T-cell (primary cell): ENCODE data around the gene GALNTL6. TPM values are rescaled to one million over a fixed set of nuclear protein-coding genes. Genes with fewer than 3 reads are reported as not detected.

ENCODE experiments used
- ATAC-seq, 4 experiments: fragments of 200-7000 bp in 3 of 4; fragments of 150-1000 bp in 1 of 4; cut with Tn5 transposase; replicated peaks in 1 of 4; 1 replicate in 3 of 4; 2 replicates in 1 of 4; pipeline ENCODE4 v1.10.0; 2021; ENCODE audit warnings: moderate library complexity in 3 of 4, mild to moderate bottlenecking in 2 of 4, moderate number of reproducible peaks in 1 of 4
- CTCF ChIA-PET, 2 donors: fragments of 300-600 bp; sonication (Branson Sonifier 250); formaldehyde crosslinking; loops; one replicate each; lab custom pipeline; 2022; ENCODE audit warnings: antibody characterized with exemption in 2 of 2; lab: Charles Lee
- POLR2A ChIA-PET, 2 donors: fragments of 300-600 bp; sonication (Branson Sonifier 250); formaldehyde crosslinking; loops; one replicate each; lab custom pipeline; 2022; ENCODE audit warnings: antibody characterized with exemption in 2 of 2; lab: Charles Lee
- DNase-seq, 35 experiments: peaks; one replicate each; pipeline versions ENCODE4 v3.0.0 to v3.0.0-alpha.2; 2013 to 2023
- H3K27ac ChIP-seq: one replicate; pipeline ENCODE4 v1.5.1; 2013; ENCODE audit warnings: low read length
- H3K27me3 ChIP-seq, 2 experiments: replicated peaks in 1 of 2; 1 replicate in 1 of 2; 2 replicates in 1 of 2; pipeline versions ENCODE4 v1.6.1 to v1.7.0; 2013; ENCODE audit warnings: low read length in 1 of 2, mixed read lengths in 1 of 2; ENCODE audit not compliant: control insufficient read depth in 2 of 2, insufficient read depth in 2 of 2; ENCODE audit errors: extremely low read depth in 1 of 2
- H3K36me3 ChIP-seq, 2 donors: 1 replicate in 1 of 2; 2 replicates in 1 of 2; pipeline versions ENCODE4 v1.6.1 to v1.7.0; 2013; ENCODE audit warnings: low read length in 1 of 2; ENCODE audit not compliant: control insufficient read depth in 2 of 2, insufficient read depth in 1 of 2; ENCODE audit errors: extremely low read depth in 1 of 2
- H3K4me1 ChIP-seq, 2 experiments: 1 replicate in 1 of 2; 2 replicates in 1 of 2; pipeline versions ENCODE4 v1.6.1 to v1.7.0; 2013; ENCODE audit warnings: low read length in 2 of 2, mixed read lengths in 1 of 2; ENCODE audit not compliant: insufficient read depth in 2 of 2, control insufficient read depth in 1 of 2; ENCODE audit errors: extremely low read depth in 1 of 2
- H3K4me3 ChIP-seq, 2 donors: 1 replicate in 1 of 2; 2 replicates in 1 of 2; pipeline versions ENCODE4 v1.5.1 to v1.7.0; 2013; ENCODE audit warnings: mild to moderate bottlenecking in 2 of 2, low read length in 1 of 2, moderate library complexity in 1 of 2; ENCODE audit not compliant: control insufficient read depth in 1 of 2; ENCODE audit errors: extremely low read depth in 1 of 2
- H3K9me3 ChIP-seq: 2 replicates; pipeline ENCODE4 v1.7.0; 2013
- H3K27ac Mint-ChIP-seq, 2 donors: one replicate each; pipeline ENCODE4 v1.8.0; 2020 to 2021; ENCODE audit warnings: mild to moderate bottlenecking in 2 of 2, mixed read lengths in 2 of 2
- H3K27me3 Mint-ChIP-seq, 2 donors: one replicate each; pipeline ENCODE4 v1.8.0; 2021 to 2022; ENCODE audit warnings: mixed read lengths in 2 of 2
- H3K36me3 Mint-ChIP-seq: one replicate; pipeline ENCODE4 v1.8.0; 2021; ENCODE audit warnings: mixed read lengths
- H3K4me1 Mint-ChIP-seq, 3 donors: one replicate each; pipeline ENCODE4 v1.8.0; 2020 to 2022; ENCODE audit warnings: mixed read lengths in 3 of 3, mild to moderate bottlenecking in 1 of 3
- H3K4me3 Mint-ChIP-seq, 3 donors: one replicate each; pipeline ENCODE4 v1.8.0; 2020 to 2022; ENCODE audit warnings: mild to moderate bottlenecking in 3 of 3, mixed read lengths in 3 of 3, moderate library complexity in 3 of 3
- H3K9me3 Mint-ChIP-seq, 3 donors: one replicate each; pipeline ENCODE4 v1.8.0; 2020 to 2022; ENCODE audit warnings: mixed read lengths in 3 of 3
- WGBS: methylation state at CpG from one replicate; pipeline ENCODE4 v1.1.5; 2013; ENCODE audit warnings: missing lambda C conversion rate; ENCODE audit not compliant: insufficient coverage; 5-methylcytosine and 5-hydroxymethylcytosine counted together
- total RNA-seq, 35 experiments: library from RNA in 6 of 35; stranded (reverse) in 6 of 35; fragments of 120-200 nt in 1 of 35; gene quantifications; one replicate each; pipeline versions ENCODE4 v1.2.1 to v1.2.4 and lab custom pipeline; 2013 to 2026

Gene GALNTL6
- total RNA-seq, 5 donors from 2014 or later (not counting 1 experiment from before 2014, with no cell fraction given), result not detected

GRCh38 chr4:172691552-172691951 lies 878.3 kb downstream of the GALNTL6 start:
- H3K4me3 ChIP-seq, result no peak overlapping the region
- Mint-ChIP-seq H3K27me3 (no peaks in the 10 kb centered on the region), H3K36me3 (no peaks in the 10 kb centered on the region), H3K9me3 (peaks cover 8 to 25% (median 15%) of the 10 kb centered on the region in 3 donors), H3K27ac (no peak overlapping the region), H3K4me1 (no peaks in the 10 kb centered on the region), H3K4me3 (no peak overlapping the region)
- H3K27ac ChIP-seq, result no peak overlapping the region
- ChIA-PET CTCF (no interaction called here), POLR2A (no interaction called here)
- no peaks in the 10 kb centered on the region for H3K36me3 ChIP-seq
- DNase-seq (no peak), ATAC-seq (no peak)
- H3K27me3 ChIP-seq, result no peaks in the 10 kb centered on the region
- H3K9me3 ChIP-seq, result no peaks in the 10 kb centered on the region
- no peaks in the 10 kb centered on the region for H3K4me1 ChIP-seq

DNA sequence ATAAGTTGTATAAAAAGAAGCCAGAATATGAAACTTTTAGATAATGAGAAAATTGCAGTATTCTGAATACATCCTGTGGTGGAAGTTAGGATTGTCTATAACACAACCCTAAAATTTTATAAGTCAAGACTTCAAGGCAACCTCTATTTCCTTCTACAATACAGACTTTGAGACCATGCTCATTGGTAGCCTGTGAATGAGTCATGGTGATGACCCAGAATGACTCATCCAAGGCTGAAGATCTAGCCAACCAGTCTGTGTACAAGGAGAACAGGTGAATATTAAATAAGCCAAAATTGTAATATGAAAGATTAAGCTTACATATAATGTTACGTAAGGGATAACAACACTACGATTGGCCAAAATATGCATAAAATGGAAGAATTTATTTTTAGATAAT lies 879.5 kb downstream of the GALNTL6 start:
- Mint-ChIP-seq H3K4me1 (no peaks in the 10 kb centered on the region), H3K9me3 (peaks cover 8 to 25% (median 17%) of the 10 kb centered on the region in 3 donors), H3K27ac (no peak overlapping the region), H3K36me3 (no peaks in the 10 kb centered on the region), H3K27me3 (no peaks in the 10 kb centered on the region), H3K4me3 (no peak overlapping the region)
- Histone ChIP-seq H3K9me3 (no peaks in the 10 kb centered on the region), H3K4me3 (no peak overlapping the region), H3K27me3 (no peaks in the 10 kb centered on the region), H3K27ac (no peak overlapping the region), H3K36me3 (no peaks in the 10 kb centered on the region), H3K4me1 (no peaks in the 10 kb centered on the region)
- ChIA-PET POLR2A (no interaction called here), CTCF (no interaction called here)
- WGBS, result no CpG with 5 or more reads among the region's 2 CpGs
- ATAC-seq (no peak), DNase-seq (no peak)

DNA sequence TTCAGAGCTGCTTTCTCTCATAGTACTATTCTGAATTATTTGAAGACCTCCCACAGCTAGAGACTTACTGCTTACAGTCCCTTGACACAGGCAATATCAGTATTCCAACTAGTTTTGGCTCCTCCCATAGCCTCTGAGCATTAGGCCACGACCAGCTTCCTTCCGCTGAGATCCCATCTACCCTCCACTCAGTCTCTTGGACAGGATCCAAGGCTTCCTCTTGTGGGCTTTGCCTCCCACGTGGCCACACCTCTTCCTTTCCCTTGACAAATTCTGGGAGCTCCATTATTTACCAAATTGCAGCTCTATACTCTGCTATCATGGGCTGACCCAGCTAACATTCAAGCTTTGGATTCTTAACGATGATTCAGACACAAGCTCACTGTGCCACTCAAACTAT lies 885.1 kb downstream of the GALNTL6 start:
- H3K27me3 Mint-ChIP-seq, result no peaks in the 10 kb centered on the region
- 3% methylated on average over 3 of the region's 4 CpGs for WGBS
- DNase-seq, result no peak
- Histone ChIP-seq H3K9me3 (no peaks in the 10 kb centered on the region), H3K4me3 (no peak overlapping the region), H3K36me3 (no peaks in the 10 kb centered on the region), H3K4me1 (no peaks in the 10 kb centered on the region), H3K27ac (no peak overlapping the region), H3K27me3 (no peaks in the 10 kb centered on the region)
- peaks cover 4 to 17% (median 10%) of the 10 kb centered on the region in 3 donors for H3K9me3 Mint-ChIP-seq
- H3K4me3 Mint-ChIP-seq, result no peak overlapping the region
- ChIA-PET POLR2A (no interaction called here), CTCF (no interaction called here)
- H3K36me3 Mint-ChIP-seq, result no peaks in the 10 kb centered on the region
- H3K4me1 Mint-ChIP-seq, result no peaks in the 10 kb centered on the region
- ATAC-seq, result no peak
- no peak overlapping the region for H3K27ac Mint-ChIP-seq

DNA sequence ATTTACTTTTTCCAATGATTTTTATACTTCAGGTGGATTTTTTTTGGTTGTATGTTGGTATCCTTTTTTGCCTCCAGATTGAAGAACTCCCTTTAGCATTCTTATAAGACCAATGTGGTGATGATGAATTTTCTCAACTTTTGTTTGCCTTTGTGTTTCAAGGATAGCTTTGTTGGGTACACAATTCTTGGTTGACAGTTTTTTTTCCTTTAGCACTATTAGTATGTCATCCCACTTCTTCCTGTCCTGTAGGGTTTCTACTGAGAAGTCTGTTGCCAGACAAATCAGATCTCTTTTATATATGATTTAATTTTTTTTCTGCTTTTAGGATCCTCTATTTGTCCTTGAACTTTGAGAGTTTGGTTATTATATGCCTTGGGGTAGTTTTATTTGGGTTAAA lies 892.4 kb downstream of the GALNTL6 start:
- Histone ChIP-seq H3K36me3 (no peaks in the 10 kb centered on the region), H3K9me3 (peaks cover 4% of the 10 kb centered on the region), H3K4me1 (no peaks in the 10 kb centered on the region), H3K27ac (no peak overlapping the region), H3K27me3 (no peaks in the 10 kb centered on the region), H3K4me3 (no peak overlapping the region)
- Mint-ChIP-seq H3K36me3 (no peaks in the 10 kb centered on the region), H3K9me3 (peaks cover 25 to 49% (median 28%) of the 10 kb centered on the region in 3 donors), H3K4me1 (no peaks in the 10 kb centered on the region), H3K4me3 (no peak overlapping the region), H3K27ac (no peak overlapping the region), H3K27me3 (no peaks in the 10 kb centered on the region)
- CTCF ChIA-PET, result no interaction called here
- POLR2A ChIA-PET, result no interaction called here
- no peak for ATAC-seq
- DNase-seq, result no peak

GRCh38 chr4:172706000-172706399 lies 892.8 kb downstream of the GALNTL6 start:
- peaks cover 4% of the 10 kb centered on the region for H3K9me3 ChIP-seq

DNA sequence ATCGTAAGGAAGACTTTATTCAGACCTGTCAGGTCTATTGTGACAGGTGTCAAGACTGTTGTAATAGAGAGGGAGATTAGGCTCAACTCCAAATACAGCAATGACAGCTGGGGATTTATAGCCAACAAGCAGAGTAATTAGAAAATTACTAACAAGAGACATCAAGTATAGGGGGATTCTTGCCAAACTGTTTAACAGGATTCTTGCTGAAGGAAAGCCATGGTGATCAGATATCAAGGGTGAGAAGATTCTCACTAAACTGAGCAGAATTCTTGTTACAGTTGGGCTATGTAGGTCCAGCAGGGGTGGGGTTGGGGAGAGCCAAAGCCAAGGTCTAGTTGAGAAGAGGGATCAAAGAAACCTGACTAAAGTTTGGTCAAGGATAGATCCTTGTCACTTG lies 894.4 kb downstream of the GALNTL6 start:
- Mint-ChIP-seq H3K27me3 (no peaks in the 10 kb centered on the region), H3K4me1 (no peaks in the 10 kb centered on the region)

More at GRCh38 chr4:172706000-172706399, 892.8 kb downstream of the GALNTL6 start:
- Mint-ChIP-seq H3K27me3 (no peaks in the 10 kb centered on the region), H3K4me1 (no peaks in the 10 kb centered on the region), H3K9me3 (peaks cover 25 to 49% (median 28%) of the 10 kb centered on the region in 3 donors), H3K36me3 (no peaks in the 10 kb centered on the region), H3K4me3 (no peak overlapping the region), H3K27ac (no peak overlapping the region)
- Histone ChIP-seq H3K27me3 (no peaks in the 10 kb centered on the region), H3K36me3 (no peaks in the 10 kb centered on the region), H3K4me3 (no peak overlapping the region), H3K27ac (no peak overlapping the region), H3K4me1 (no peaks in the 10 kb centered on the region)
- ChIA-PET CTCF (no interaction called here), POLR2A (no interaction called here)
- no peak for DNase-seq
- ATAC-seq, result no peak

GRCh38 chr4:172708184-172708583 lies 895.0 kb downstream of the GALNTL6 start:
- no peak overlapping the region for H3K27ac ChIP-seq
- no peaks in the 10 kb centered on the region for H3K36me3 Mint-ChIP-seq
- peaks cover 4% of the 10 kb centered on the region for H3K9me3 ChIP-seq
- ChIA-PET POLR2A (no interaction called here), CTCF (no interaction called here)
- WGBS, result 75% methylated on average over 4 of the region's 5 CpGs
- peaks cover 28 to 47% (median 33%) of the 10 kb centered on the region in 3 donors for H3K9me3 Mint-ChIP-seq
- H3K4me1 Mint-ChIP-seq, result no peaks in the 10 kb centered on the region
- no peak overlapping the region for H3K27ac Mint-ChIP-seq
- no peak overlapping the region for H3K4me3 ChIP-seq
- no peaks in the 10 kb centered on the region for H3K4me1 ChIP-seq
- no peaks in the 10 kb centered on the region for H3K36me3 ChIP-seq
- no peaks in the 10 kb centered on the region for H3K27me3 Mint-ChIP-seq
- no peak overlapping the region for H3K4me3 Mint-ChIP-seq
- ATAC-seq (no peak), DNase-seq (no peak)
- no peaks in the 10 kb centered on the region for H3K27me3 ChIP-seq

More for the DNA sequence above, 894.4 kb downstream of the GALNTL6 start:
- Histone ChIP-seq H3K36me3 (no peaks in the 10 kb centered on the region), H3K27me3 (no peaks in the 10 kb centered on the region), H3K4me3 (no peak overlapping the region), H3K27ac (no peak overlapping the region), H3K9me3 (peaks cover 4% of the 10 kb centered on the region), H3K4me1 (no peaks in the 10 kb centered on the region)
- no peak overlapping the region for H3K4me3 Mint-ChIP-seq
- no peak for DNase-seq
- H3K36me3 Mint-ChIP-seq, result no peaks in the 10 kb centered on the region
- peaks cover 28 to 49% (median 33%) of the 10 kb centered on the region in 3 donors for H3K9me3 Mint-ChIP-seq
- no CpG with 5 or more reads among the region's 1 CpG for WGBS
- ChIA-PET CTCF (no interaction called here), POLR2A (no interaction called here)
- H3K27ac Mint-ChIP-seq, result no peak overlapping the region
- ATAC-seq, result no peak
